ENCODE data around the gene USP35.
"Not testable (repeated sequence)": the region's sequence is repeated elsewhere in the genome, so short reads cannot be mapped to it uniquely, and the experiment has no call there.

The USP35 gene

GRCh38 chr11:78217650-78218541 lies 29.2 kb downstream of the USP35 start:
- H2AFZ ChIP-seq (ENCODE audit: low read depth, low read length) = no peak overlapping the region
- H3K36me3 ChIP-seq (ENCODE audit: insufficient read depth, low read length) = peaks cover 88% of the 10 kb centered on the region
- H3K27me3 ChIP-seq (ENCODE audit: insufficient read depth, low read length) = no peaks in the 10 kb centered on the region
- H3K4me1 ChIP-seq (ENCODE audit: insufficient read depth, low read length) = no peaks in the 10 kb centered on the region
- H3K4me3 ChIP-seq (ENCODE audit: low read length) = no peak overlapping the region
- H3K9me3 ChIP-seq (ENCODE audit: low read length) = peaks cover 4% of the 10 kb centered on the region

- Histone ChIP-seq H3K4me3 (ENCODE audit: low read length) (no peak overlapping the region), H2AFZ (ENCODE audit: low read depth, low read length) (no peak overlapping the region), H3K4me1 (ENCODE audit: insufficient read depth, low read length) (no peaks in the 10 kb centered on the region), H3K27me3 (ENCODE audit: insufficient read depth, low read length) (no peaks in the 10 kb centered on the region), H3K36me3 (ENCODE audit: insufficient read depth, low read length) (peaks cover 90% of the 10 kb centered on the region), H3K9me3 (ENCODE audit: low read length) (peaks cover 4% of the 10 kb centered on the region)
These were observed 30.2 kb downstream of the USP35 start for GRCh38 chr11:78218707-78219492.

- H3K4me1 ChIP-seq (ENCODE audit: insufficient read depth, low read length) = no peaks in the 10 kb centered on the region
- H3K27me3 ChIP-seq (ENCODE audit: insufficient read depth, low read length) = no peaks in the 10 kb centered on the region
- peaks cover 91% of the 10 kb centered on the region for H3K36me3 ChIP-seq (ENCODE audit: insufficient read depth, low read length)
- no peak overlapping the region for H3K4me3 ChIP-seq (ENCODE audit: low read length)
- peaks cover 4% of the 10 kb centered on the region for H3K9me3 ChIP-seq (ENCODE audit: low read length)
- H2AFZ ChIP-seq (ENCODE audit: low read depth, low read length) = no peak overlapping the region
These were observed 30.9 kb downstream of the USP35 start for GRCh38 chr11:78219493-78220217.

GRCh38 chr11:78220218-78221157 lies 31.8 kb downstream of the USP35 start:
- peaks cover 92% of the 10 kb centered on the region for H3K36me3 ChIP-seq (ENCODE audit: insufficient read depth, low read length)
- H3K27me3 ChIP-seq (ENCODE audit: insufficient read depth, low read length) = no peaks in the 10 kb centered on the region
- peaks cover 4% of the 10 kb centered on the region for H3K9me3 ChIP-seq (ENCODE audit: low read length)

GRCh38 chr11:78221396-78222315 lies 32.9 kb downstream of the USP35 start:
- Histone ChIP-seq H3K4me3 (ENCODE audit: low read length) (no peak overlapping the region), H3K36me3 (ENCODE audit: insufficient read depth, low read length) (peaks cover 90% of the 10 kb centered on the region), H2AFZ (ENCODE audit: low read depth, low read length) (no peak overlapping the region), H3K9me3 (ENCODE audit: low read length) (peaks cover 4% of the 10 kb centered on the region), H3K4me1 (ENCODE audit: insufficient read depth, low read length) (no peaks in the 10 kb centered on the region), H3K27me3 (ENCODE audit: insufficient read depth, low read length) (no peaks in the 10 kb centered on the region)

More at GRCh38 chr11:78220218-78221157, 31.8 kb downstream of the USP35 start:
- no peak overlapping the region for H3K4me3 ChIP-seq (ENCODE audit: low read length)
- no peaks in the 10 kb centered on the region for H3K4me1 ChIP-seq (ENCODE audit: insufficient read depth, low read length)
- H2AFZ ChIP-seq (ENCODE audit: low read depth, low read length) = no peak overlapping the region

GRCh38 chr11:78222726-78223125 lies 34.0 kb downstream of the USP35 start:
- H3K4me1 ChIP-seq (ENCODE audit: insufficient read depth, low read length); H2AFZ ChIP-seq (ENCODE audit: low read depth, low read length); H3K4me3 ChIP-seq (ENCODE audit: low read length); H3K27me3 ChIP-seq (ENCODE audit: insufficient read depth, low read length); H3K9me3 ChIP-seq (ENCODE audit: low read length): not testable (repeated sequence)
- H3K36me3 ChIP-seq (ENCODE audit: insufficient read depth, low read length) = peaks cover 89% of the 10 kb centered on the region

- Histone ChIP-seq H3K9me3 (ENCODE audit: low read length) (no peaks in the 10 kb centered on the region), H3K27me3 (ENCODE audit: insufficient read depth, low read length) (no peaks in the 10 kb centered on the region), H3K4me3 (ENCODE audit: low read length) (no peak overlapping the region), H2AFZ (ENCODE audit: low read depth, low read length) (no peak overlapping the region), H3K4me1 (ENCODE audit: insufficient read depth, low read length) (no peaks in the 10 kb centered on the region), H3K36me3 (ENCODE audit: insufficient read depth, low read length) (peaks cover 82% of the 10 kb centered on the region)
These were observed 34.7 kb downstream of the USP35 start for GRCh38 chr11:78223320-78223954.

GRCh38 chr11:78224506-78224905 lies 35.8 kb downstream of the USP35 start:
- Histone ChIP-seq H2AFZ (ENCODE audit: low read depth, low read length) (no peak overlapping the region), H3K9me3 (ENCODE audit: low read length) (no peaks in the 10 kb centered on the region), H3K4me3 (ENCODE audit: low read length) (no peak overlapping the region), H3K4me1 (ENCODE audit: insufficient read depth, low read length) (no peaks in the 10 kb centered on the region), H3K27me3 (ENCODE audit: insufficient read depth, low read length) (no peaks in the 10 kb centered on the region), H3K36me3 (ENCODE audit: insufficient read depth, low read length) (peaks cover 72% of the 10 kb centered on the region)

GRCh38 chr11:78224906-78225420 lies 36.2 kb downstream of the USP35 start:
- Histone ChIP-seq H3K4me3 (ENCODE audit: low read length) (no peak overlapping the region), H3K27me3 (ENCODE audit: insufficient read depth, low read length) (no peaks in the 10 kb centered on the region), H2AFZ (ENCODE audit: low read depth, low read length) (no peak overlapping the region), H3K4me1 (ENCODE audit: insufficient read depth, low read length) (no peaks in the 10 kb centered on the region), H3K36me3 (ENCODE audit: insufficient read depth, low read length) (peaks cover 67% of the 10 kb centered on the region), H3K9me3 (ENCODE audit: low read length) (no peaks in the 10 kb centered on the region)

- Histone ChIP-seq H3K9me3 (ENCODE audit: low read length) (no peaks in the 10 kb centered on the region), H3K4me3 (ENCODE audit: low read length) (no peak overlapping the region), H3K27me3 (ENCODE audit: insufficient read depth, low read length) (no peaks in the 10 kb centered on the region), H2AFZ (ENCODE audit: low read depth, low read length) (no peak overlapping the region), H3K36me3 (ENCODE audit: insufficient read depth, low read length) (peaks cover 47% of the 10 kb centered on the region), H3K4me1 (ENCODE audit: insufficient read depth, low read length) (no peaks in the 10 kb centered on the region)
These were observed 38.3 kb downstream of the USP35 start for GRCh38 chr11:78226684-78227680.

Data from neuron (in vitro differentiated cells).